Stimulated activated CD4-positive, alpha-beta T cell treated with anti-CD3 and anti-CD28 coated beads, Interleukin-1b, Interleukin-23, amount 100 ng/mL, for 4 hours (primary cell): ENCODE data around the gene TCHP.

Source experiments
- DNase-seq, 2 donors: peaks; one replicate each; pipeline ENCODE4 v3.0.0-alpha.2; 2020; ENCODE audit warnings: low read depth in 2 of 2

The TCHP gene

GRCh38 chr12:109961612-109962011 is 61.5 kb downstream of the TCHP start:
- DNase-seq: no peak

- no peak for DNase-seq
Observed at GRCh38 chr12:109962398-109962797, 62.3 kb downstream of the TCHP start.

- DNase-seq: no peak
Observed at GRCh38 chr12:109963330-109963729, 63.3 kb downstream of the TCHP start.

GRCh38 chr12:109963743-109964429 is 63.8 kb downstream of the TCHP start:
- DNase-seq: no peak

GRCh38 chr12:109966546-109966945 is 66.5 kb downstream of the TCHP start:
- DNase-seq: no peak

GRCh38 chr12:109967383-109968031 is 67.4 kb downstream of the TCHP start:
- DNase-seq: no peak
